Type B pancreatic cell (in vitro differentiated cells): ENCODE measurements around the gene FOSL2. TPM values are rescaled to one million over a fixed set of nuclear protein-coding genes. Genes with fewer than 3 reads are reported as not detected.

Source experiments
- DNase-seq: peaks from one replicate; pipeline ENCODE4 v3.0.0; 2021; ENCODE audit warnings: mixed read lengths; ENCODE audit not compliant: unreplicated experiment; ENCODE audit errors: extremely low spot score
- H3K27ac Mint-ChIP-seq: 2 replicates; pipeline ENCODE4 v1.8.0; 2021; ENCODE audit warnings: mild to moderate bottlenecking, mixed read lengths
- H3K27me3 Mint-ChIP-seq: 2 replicates; pipeline ENCODE4 v1.8.0; 2021; ENCODE audit warnings: mixed read lengths
- H3K36me3 Mint-ChIP-seq: 2 replicates; pipeline ENCODE4 v1.8.0; 2021; ENCODE audit warnings: mixed read lengths
- H3K4me1 Mint-ChIP-seq: one replicate; pipeline ENCODE4 v1.8.0; 2021; ENCODE audit warnings: mixed read lengths; ENCODE audit not compliant: unreplicated experiment
- H3K4me3 Mint-ChIP-seq: 2 replicates; pipeline ENCODE4 v1.8.0; 2021; ENCODE audit warnings: mild to moderate bottlenecking, mixed read lengths
- H3K9me3 Mint-ChIP-seq: 2 replicates; pipeline ENCODE4 v1.8.0; 2021; ENCODE audit warnings: mixed read lengths
- total RNA-seq: library from RNA; stranded (reverse); gene quantifications from 2 replicates; pipeline ENCODE4 v1.2.1, GENCODE V29; 2021; ENCODE audit warnings: low replicate concordance
- TF ChIP-seq, protein P1 (sequence below): fragments of 200-600 bp; sonication (generic); conservative IDR thresholded peaks from 2 replicates; pipeline ENCODE4 v1.5.0; 2021; ENCODE audit warnings: antibody characterized with exemption, mild to moderate bottlenecking

Gene FOSL2
- total RNA-seq, 1 donor from 2014 or later = 42.1 TPM

DNA sequence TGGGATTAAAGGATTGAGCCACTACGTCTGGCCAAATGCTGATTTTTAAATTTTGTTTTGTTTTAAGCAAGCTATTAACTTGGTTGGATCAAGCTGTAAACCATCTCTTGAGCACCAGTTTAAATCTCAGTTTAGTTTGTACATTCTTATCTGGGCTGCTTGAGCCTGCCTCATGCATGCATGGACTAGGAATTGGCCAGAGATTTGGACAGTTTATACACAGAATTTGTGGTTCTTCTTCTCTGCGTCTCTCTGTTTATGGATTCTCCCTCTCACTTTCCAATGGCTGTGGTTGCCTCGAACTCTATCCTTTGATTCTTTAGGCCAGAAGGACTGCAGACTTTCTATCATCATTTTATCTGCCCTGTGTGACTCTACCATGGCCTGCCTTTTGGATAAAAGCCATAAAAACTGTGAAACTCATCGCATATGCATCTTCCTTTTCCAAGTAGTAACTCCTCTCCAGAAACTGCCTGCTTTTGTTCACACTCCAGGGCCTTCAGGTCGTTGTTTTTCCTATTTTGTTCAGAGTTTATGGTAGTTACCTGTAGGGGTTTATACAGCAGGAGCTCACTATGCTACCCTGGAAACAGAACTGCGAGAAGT, 70.7 kb downstream of the FOSL2 start:
- H3K9me3 Mint-ChIP-seq = peaks cover 8% of the 10 kb centered on the region
- TF ChIP-seq, protein P1, sequence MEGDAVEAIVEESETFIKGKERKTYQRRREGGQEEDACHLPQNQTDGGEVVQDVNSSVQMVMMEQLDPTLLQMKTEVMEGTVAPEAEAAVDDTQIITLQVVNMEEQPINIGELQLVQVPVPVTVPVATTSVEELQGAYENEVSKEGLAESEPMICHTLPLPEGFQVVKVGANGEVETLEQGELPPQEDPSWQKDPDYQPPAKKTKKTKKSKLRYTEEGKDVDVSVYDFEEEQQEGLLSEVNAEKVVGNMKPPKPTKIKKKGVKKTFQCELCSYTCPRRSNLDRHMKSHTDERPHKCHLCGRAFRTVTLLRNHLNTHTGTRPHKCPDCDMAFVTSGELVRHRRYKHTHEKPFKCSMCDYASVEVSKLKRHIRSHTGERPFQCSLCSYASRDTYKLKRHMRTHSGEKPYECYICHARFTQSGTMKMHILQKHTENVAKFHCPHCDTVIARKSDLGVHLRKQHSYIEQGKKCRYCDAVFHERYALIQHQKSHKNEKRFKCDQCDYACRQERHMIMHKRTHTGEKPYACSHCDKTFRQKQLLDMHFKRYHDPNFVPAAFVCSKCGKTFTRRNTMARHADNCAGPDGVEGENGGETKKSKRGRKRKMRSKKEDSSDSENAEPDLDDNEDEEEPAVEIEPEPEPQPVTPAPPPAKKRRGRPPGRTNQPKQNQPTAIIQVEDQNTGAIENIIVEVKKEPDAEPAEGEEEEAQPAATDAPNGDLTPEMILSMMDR = no peak
- H3K36me3 Mint-ChIP-seq = no peaks in the 10 kb centered on the region
- H3K27ac Mint-ChIP-seq = no peak overlapping the region
- H3K4me1 Mint-ChIP-seq = no peaks in the 10 kb centered on the region
- H3K27me3 Mint-ChIP-seq = peaks cover 13% of the 10 kb centered on the region
- no peak for DNase-seq
- H3K4me3 Mint-ChIP-seq = no peak overlapping the region

DNA sequence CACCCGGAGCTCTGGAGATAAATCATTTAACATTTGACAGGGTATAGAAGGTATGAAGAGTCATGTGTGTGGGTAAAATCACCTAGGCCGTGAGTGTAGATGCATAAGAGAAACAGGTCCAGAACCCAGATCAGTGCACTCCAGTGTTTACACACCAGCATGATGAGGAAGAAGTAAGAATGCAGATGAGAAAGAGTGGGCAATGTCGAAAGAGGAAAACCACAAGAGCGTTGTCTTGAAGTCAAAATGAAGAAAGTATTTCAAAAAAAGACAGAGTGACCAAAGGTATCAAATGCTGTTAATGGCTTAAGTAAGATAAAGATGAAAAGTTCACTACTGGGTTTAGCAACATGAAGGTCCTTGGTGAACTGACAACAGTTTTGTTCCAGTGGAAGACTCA, 71.2 kb downstream of the FOSL2 start:
- no peak overlapping the region for H3K4me3 Mint-ChIP-seq
- H3K4me1 Mint-ChIP-seq = no peaks in the 10 kb centered on the region
- DNase-seq = no peak
- H3K9me3 Mint-ChIP-seq = peaks cover 8% of the 10 kb centered on the region
- peaks cover 16% of the 10 kb centered on the region for H3K27me3 Mint-ChIP-seq
- no peaks in the 10 kb centered on the region for H3K36me3 Mint-ChIP-seq
- TF ChIP-seq, protein P1 = no peak
- no peak overlapping the region for H3K27ac Mint-ChIP-seq

GRCh38 chr2:28465148-28465885, 72.7 kb downstream of the FOSL2 start:
- Mint-ChIP-seq H3K27me3 (peaks cover 16% of the 10 kb centered on the region), H3K4me1 (no peaks in the 10 kb centered on the region), H3K27ac (no peak overlapping the region), H3K4me3 (no peak overlapping the region), H3K9me3 (peaks cover 8% of the 10 kb centered on the region), H3K36me3 (no peaks in the 10 kb centered on the region)
- no peak for DNase-seq
- TF ChIP-seq, protein P1 = no peak

Other genes with a start within 250 kb of the FOSL2 start
- 1.9 and 3.4 TPM in 2 replicates for gene PLB1, start 103.2 kb downstream of the FOSL2 start, total RNA-seq